Stimulated activated CD4-positive, alpha-beta T cell treated with anti-CD3 and anti-CD28 coated beads, Interleukin-12 subunit alpha, Interleukin-12 subunit beta, amount 100 ng/mL, for 4 hours (primary cell): Measurements from ENCODE around the gene PCDHGC4.

ENCODE experiments used
- DNase-seq: peaks from one replicate; pipeline ENCODE4 v3.0.0-alpha.2; 2020

PCDHGC4 gene

DNA sequence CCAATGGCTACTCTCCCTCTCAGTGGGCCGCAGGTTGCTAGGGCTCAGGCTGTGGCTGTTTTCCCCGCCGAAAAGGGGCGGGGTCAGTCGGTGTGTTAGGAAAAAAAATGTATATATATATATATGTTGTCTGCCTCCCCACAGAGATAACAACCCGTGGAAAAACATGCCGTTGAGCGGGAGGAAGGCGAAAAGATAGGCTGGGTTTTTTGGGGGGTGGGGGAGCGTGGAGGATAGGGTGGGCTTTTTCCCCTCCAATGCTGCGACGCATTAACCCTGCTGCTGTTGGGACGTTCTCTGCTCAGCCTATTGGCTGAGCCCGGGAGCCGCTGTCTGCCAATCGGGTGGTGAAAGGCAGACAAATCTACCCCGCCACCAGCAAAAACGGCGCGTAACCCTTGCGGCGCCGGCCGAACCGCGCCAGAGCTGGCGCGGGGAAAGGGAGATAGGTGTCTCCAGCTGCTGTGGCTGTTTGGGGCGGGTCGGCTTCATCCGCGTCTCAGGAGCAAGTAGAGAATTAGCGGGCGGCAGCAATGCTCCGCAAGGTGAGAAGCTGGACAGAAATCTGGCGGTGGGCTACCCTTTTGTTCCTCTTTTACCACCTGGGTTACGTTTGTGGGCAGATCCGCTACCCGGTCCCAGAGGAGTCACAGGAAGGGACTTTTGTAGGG, at the start of gene PCDHGC4:
PCDHGC4 (plus strand) TSS at position 390 of the 671 bp plus-strand sequence; CDS start at position 534, 144 bp downstream.
- DNase-seq: no peak

DNA sequence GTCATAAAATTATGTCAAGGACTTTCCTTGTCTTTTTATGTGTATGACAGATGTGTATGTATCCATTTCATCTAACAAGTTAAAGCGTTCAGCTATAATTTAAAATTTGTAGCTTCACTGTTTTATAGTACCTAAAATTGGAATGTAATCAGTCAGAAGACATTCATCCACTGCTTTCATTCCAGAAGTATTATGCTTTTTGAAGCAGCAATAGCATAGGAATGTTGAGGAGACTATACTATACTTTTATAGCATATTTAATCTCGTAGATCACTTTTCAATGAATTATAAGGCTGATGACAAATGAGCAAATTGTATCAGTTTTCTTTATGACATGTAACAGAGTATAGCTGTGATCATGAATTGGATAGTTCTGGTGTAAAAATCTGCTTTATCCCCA, 47.6 kb upstream of the PCDHGC4 start:
- no peak for DNase-seq

DNA sequence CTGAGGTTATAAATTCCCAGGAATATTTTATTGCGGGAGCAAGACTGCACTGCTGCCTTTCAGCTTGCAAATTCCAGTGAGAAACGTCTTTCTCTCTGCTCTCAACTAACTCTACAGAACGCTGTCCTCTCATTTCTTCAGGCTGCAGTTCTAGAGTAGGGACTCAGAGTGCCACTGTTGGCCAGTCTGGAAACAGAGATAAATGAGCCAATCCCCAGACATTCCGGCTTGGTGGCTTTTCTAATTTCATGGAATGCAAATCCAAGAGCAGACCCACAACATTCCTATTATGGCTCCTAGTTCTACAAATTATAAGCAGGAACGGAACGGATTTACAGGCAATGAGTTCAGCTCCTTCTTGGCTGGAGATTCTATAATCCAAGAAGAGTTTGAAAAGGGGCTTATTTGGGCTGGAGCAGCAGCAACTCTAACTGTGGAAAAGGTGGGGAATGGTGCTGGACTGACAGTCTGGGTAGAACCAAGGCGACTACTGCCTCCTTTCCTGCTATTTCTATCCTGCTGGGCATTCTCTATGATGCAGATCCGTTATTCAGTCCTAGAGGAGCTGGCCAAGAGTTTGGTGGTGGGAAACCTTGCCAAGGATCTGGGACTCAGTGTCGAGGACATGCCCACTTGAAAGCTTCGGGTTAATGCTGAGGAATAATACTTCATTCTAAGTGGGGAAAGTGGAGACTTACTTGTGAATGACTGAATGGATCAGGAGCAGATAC, 45.3 kb upstream of the PCDHGC4 start:
- no peak for DNase-seq

DNA sequence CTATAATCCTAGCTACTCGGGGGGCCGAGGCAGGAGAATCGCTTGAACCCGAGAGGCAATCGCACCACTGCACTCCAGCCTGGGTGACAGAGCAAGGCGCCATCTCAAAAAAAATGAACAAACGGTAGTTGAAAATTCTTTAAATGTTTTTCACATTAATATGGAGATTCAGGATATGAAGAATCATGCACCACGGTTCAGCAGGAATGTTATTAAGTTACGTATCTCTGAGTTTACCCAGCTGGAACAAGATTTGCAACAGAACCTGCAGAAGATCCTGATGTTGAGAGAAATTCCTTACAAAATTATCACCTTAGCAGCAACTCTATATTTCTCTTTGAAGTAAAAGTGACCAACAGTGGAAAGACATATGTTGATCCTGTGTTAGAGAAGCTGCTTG, 44.5 kb upstream of the PCDHGC4 start:
- DNase-seq: no peak

DNA sequence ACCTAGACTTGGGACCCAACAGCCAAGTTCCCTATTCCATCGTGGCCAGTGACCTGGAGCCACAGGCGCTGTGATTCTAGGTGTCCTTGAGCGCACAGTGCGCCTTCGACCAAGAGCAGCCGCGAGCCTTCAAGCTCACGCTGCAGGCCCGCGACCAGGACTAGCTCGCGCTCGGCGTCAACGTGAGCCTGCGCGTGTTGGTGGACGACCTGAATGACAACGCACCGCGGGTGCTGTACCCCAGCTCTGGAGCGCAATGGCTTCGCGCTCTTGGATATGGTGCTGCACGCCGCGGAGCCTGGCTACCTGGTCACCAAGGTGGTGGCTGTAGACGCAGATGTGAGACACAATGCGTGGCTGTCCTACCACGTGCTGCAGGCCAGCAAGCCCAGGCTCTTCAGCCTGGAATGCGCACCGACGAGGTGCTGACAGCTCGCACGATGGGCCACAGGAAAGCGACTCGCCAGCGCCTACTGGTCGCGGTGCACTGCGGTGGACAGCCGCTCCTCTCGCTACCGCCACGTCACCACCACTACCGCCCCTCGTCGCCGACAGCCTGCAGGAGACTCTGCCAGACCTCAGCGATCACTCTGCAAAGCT, 43.2 kb upstream of the PCDHGC4 start:
- DNase-seq: no peak

DNA sequence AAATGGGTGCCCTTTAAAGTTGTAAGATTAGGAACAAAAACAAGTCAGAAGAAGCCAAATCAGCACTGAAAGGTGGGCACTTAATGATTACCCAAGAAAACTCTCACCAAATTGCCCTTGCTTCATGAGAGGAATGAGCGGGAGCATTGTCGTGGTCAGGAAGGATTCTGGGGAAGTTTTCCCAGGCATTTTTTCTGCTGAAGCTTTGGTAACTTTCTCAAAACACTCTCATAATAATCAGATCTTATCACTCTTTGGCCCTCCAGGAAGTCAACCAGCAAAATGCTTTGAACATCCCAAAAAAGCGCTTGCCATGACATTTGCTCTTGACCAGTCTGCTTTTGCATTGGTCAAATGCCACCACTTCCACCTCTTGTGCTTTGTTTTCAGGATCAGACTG, 19.5 kb upstream of the PCDHGC4 start:
- DNase-seq: no peak

DNA sequence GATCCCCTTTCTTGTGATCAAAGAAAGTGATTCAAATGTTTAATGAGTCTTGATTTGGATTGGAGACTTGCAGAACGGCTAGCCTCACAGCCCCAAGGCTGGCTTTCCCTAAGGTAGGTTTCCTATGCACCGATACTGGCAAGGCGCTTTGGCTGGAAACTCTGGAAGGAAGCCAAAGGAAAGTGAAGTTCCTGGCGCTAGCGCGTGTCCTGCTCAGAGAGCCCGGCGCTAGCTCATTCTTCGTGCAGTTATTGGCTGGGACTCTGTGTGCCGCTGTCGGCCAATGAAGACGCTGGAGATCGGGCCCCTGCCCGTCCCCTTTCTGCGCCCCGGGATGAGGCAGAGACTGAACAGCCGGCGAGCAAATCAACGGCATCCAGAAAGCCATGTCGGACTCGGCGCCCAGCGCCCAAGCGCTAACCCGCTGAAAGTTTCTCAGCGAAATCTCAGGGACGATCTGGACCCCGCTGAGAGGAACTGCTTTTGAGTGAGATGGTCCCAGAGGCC, 9.2 kb upstream of the PCDHGC4 start, which contains the start of gene PCDHGC3:
PCDHGC3 (plus strand) TSS at position 342 of the 507 bp plus-strand sequence; CDS start at position 493, 151 bp downstream.
- peak; percentile 50 for DNase-seq

DNA sequence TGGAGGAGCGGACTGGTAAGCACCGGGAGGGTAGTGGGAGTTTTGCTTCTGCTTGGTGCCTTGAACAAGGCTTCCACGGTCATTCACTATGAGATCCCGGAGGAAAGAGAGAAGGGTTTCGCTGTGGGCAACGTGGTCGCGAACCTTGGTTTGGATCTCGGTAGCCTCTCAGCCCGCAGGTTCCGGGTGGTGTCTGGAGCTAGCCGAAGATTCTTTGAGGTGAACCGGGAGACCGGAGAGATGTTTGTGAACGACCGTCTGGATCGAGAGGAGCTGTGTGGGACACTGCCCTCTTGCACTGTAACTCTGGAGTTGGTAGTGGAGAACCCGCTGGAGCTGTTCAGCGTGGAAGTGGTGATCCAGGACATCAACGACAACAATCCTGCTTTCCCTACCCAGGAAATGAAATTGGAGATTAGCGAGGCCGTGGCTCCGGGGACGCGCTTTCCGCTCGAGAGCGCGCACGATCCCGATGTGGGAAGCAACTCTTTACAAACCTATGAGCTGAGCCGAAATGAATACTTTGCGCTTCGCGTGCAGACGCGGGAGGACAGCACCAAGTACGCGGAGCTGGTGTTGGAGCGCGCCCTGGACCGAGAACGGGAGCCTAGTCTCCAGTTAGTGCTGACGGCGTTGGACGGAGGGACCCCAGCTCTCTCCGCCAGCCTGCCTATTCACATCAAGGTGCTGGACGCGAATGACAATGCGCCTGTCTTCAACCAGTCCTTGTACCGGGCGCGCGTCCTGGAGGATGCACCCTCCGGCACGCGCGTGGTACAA, 8.5 kb upstream of the PCDHGC4 start:
- DNase-seq: no peak

DNA sequence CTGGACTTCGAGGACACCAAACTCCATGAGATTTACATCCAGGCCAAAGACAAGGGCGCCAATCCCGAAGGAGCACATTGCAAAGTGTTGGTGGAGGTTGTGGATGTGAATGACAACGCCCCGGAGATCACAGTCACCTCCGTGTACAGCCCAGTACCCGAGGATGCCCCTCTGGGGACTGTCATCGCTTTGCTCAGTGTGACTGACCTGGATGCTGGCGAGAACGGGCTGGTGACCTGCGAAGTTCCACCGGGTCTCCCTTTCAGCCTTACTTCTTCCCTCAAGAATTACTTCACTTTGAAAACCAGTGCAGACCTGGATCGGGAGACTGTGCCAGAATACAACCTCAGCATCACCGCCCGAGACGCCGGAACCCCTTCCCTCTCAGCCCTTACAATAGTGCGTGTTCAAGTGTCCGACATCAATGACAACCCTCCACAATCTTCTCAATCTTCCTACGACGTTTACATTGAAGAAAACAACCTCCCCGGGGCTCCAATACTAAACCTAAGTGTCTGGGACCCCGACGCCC, 7.7 kb upstream of the PCDHGC4 start:
- DNase-seq: no peak

DNA sequence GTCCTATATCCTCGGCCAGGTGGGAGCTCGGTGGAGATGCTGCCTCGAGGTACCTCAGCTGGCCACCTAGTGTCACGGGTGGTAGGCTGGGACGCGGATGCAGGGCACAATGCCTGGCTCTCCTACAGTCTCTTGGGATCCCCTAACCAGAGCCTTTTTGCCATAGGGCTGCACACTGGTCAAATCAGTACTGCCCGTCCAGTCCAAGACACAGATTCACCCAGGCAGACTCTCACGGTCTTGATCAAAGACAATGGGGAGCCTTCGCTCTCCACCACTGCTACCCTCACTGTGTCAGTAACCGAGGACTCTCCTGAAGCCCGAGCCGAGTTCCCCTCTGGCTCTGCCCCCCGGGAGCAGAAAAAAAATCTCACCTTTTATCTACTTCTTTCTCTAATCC, 7.0 kb upstream of the PCDHGC4 start:
- no peak for DNase-seq

DNA sequence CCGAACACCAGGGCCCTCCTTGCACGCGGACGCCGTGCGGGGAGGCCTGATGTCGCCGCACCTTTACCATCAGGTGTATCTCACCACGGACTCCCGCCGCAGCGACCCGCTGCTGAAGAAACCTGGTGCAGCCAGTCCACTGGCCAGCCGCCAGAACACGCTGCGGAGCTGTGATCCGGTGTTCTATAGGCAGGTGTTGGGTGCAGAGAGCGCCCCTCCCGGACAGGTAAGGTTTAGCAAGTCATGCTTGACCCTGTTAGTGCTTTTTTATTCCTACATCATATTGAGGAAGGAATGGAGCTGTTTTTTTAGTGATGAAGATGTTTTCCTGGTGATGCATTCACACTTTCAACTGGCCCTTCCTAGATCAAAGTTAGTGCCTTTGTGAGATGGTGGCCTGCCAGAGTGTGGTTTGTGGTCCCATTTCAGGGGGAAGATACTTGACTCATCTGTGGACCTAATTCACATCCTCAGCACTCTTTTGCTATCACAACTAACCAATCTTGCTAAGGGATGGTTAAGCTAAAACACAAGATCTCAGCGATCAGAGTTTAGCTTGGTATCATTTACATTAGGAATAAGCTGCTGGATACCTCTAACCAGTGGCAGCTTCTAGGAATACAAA, 6.4 kb upstream of the PCDHGC4 start:
- no peak for DNase-seq

DNA sequence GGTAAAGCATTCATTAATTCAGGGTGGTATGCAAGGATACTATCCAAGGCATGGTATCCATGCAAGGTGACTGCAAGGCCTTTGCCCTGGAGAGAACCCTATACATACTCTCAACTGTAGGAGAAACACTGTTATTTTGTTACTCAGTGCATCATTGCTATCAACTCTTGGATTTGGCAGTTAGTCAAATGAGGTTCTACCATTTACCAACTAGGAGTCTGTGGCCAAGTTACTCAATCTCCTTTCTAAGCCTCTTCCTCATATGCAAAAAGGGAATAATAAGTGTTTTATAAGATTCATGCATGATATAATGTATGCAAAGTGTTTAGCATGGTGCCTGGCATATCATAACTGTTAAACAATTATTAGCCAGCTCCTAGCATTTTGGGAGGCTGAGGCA, 5.1 kb upstream of the PCDHGC4 start:
- no peak for DNase-seq

DNA sequence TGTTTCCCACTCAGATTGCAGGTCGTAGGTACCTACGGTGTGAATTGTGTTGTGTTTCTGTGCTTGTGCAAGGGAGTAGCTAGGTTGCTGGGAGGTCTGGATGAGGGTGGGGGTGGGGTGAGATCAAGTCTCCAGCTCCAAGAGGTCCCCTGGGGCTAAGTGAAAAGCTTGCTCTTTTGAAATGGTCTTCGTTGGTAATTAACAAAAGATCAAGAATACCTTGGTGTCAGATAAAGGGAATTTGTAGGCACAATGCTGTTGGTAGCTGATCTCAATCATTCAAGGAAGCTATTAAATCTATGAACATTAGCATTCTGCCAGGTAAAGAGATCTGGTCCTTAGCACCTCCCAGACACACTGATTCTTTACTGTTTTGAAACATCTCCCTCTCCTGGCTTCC, 928 bp upstream of the PCDHGC4 start:
- DNase-seq: no peak

DNA sequence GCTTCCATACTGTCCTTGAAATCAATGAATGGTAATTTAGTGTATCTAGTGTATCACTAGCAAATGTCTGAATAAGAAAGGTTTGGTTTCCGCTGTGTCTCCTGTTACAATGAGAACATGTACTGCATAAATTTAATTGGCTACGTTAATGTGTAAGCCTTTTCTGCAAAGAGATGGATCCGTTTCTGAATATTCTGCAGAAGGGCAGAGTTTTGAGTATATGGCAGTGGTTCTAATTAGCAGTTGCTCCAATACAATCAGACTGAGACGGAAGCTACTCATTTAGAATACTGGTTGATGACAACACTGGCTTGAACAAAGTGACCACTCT, 555 bp upstream of the PCDHGC4 start:
- no peak for DNase-seq

DNA sequence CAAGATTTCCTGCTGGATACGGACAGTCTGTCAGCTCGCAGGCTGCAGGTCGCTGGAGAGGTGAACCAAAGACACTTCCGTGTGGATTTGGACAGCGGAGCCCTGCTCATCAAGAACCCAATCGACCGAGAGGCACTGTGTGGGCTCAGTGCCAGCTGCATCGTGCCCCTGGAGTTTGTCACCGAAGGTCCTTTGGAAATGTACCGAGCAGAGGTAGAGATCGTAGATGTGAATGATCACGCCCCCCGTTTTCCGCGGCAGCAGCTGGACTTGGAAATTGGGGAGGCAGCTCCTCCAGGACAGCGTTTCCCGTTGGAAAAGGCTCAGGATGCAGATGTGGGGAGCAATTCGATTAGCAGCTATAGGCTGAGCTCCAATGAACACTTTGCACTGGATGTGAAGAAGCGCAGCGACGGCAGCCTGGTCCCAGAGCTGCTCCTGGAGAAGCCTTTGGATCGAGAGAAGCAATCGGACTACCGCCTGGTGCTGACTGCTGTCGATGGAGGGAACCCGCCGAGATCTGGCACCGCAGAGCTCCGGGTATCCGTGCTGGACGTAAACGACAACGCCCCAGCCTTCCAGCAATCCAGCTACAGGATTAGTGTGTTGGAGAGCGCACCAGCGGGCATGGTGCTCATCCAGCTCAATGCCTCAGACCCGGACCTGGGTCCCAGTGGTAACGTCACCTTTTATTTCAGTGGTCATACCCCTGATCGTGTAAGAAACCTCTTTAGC, 658 bp downstream of the PCDHGC4 start:
- DNase-seq: no peak

DNA sequence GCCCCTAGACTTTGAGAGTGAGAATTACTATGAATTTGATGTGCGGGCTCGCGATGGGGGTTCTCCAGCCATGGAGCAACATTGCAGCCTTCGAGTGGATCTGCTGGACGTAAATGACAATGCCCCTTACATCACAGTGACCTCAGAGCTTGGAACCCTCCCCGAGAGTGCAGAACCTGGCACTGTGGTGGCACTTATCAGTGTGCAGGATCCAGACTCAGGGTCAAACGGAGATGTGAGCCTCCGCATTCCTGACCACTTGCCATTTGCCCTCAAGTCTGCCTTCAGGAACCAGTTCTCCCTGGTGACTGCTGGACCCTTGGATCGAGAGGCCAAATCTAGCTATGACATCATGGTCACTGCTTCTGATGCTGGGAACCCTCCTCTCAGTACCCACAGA, 1.3 kb downstream of the PCDHGC4 start:
- no peak for DNase-seq

DNA sequence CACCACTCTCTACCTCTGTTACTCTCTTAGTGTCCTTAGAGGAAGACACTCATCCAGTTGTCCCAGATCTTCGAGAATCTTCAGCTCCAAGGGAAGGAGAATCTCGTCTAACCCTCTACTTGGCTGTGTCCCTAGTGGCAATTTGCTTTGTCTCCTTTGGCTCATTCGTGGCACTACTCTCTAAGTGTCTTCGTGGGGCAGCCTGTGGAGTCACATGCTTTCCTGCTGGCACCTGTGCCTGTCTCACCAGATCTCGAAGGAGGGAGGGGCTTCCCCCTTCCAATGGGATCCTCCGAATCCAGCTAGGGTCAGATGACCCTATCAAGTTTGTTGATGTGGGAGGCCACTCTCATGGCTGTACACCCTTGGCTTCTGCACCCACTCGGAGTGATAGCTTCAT, 2.3 kb downstream of the PCDHGC4 start:
- no peak for DNase-seq

DNA sequence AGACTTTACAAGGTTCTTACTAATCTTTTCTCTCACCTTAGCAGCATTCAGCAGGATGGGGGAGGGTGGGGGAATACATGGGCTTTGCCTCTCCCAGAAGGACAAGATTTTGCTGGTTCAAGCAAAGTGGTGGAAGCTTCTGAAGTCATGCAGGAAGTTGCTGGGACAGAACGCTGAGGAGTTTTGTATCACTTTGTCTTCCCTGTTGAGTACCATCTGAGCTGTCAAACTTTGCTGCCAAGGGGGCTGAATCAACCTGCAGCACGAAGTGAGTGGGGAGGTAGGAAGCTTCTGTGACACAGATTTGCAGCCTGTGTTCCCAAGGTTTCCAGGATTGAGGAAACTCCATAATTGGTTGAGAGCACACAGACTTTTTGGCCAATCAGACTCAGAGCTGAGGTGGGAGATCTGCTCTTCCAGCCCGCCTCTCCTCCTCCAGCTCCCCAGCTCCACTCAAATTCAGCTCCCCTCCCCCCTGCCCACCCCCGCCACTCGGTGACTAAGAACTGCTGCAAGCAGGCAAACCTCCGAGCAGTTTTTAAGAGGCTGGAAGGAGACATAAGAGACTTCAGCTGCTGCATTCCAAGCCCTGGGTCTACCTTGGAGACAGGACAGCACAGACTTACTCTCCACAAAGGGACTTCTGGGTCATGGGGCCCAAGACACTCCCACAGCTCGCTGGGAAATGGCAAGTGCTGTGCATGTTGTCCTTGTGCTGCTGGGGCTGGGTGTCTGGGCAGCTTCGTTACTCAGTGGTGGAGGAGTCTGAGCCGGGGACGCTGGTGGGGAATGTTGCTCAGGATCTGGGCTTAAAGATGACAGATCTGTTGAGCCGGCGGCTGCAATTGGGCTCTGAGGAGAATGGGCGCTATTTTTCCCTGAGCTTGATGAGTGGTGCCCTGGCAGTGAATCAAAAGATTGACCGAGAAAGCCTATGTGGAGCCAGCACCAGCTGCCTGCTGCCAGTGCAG, 4.0 kb downstream of the PCDHGC4 start, which contains the start of gene PCDHGC5:
PCDHGC5 (plus strand) TSS at position 491 of the 971 bp plus-strand sequence; CDS start at position 651, 160 bp downstream.
- no peak for DNase-seq

DNA sequence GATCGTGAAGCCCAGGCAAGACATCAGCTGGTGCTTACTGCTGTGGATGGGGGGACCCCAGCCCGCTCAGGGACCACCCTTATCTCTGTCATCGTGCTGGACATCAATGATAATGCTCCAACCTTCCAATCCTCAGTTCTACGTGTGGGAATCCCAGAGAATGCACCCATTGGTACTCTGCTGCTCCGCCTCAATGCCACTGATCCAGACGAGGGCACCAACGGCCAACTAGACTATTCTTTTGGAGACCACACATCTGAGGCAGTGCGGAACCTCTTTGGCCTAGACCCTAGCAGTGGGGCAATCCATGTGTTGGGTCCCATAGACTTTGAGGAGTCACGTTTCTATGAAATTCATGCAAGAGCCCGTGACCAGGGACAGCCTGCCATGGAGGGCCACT, 5.0 kb downstream of the PCDHGC4 start:
- DNase-seq: no peak

DNA sequence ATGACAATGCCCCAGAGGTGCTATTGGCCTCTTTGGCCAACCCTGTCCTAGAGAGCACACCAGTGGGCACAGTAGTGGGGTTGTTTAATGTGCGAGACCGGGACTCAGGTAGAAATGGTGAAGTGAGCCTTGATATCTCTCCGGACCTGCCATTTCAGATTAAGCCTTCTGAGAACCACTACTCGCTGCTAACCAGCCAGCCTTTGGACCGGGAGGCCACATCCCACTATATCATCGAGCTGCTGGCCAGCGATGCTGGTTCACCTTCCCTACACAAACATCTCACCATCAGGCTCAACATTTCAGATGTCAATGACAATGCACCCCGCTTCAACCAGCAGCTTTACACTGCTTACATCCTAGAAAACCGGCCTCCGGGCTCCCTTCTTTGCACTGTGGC, 5.4 kb downstream of the PCDHGC4 start:
- no peak for DNase-seq
